Measurements from ENCODE around the gene CAMK2B.
"Not testable (repeated sequence)": the region's sequence is repeated elsewhere in the genome, so short reads cannot be mapped to it uniquely, and the experiment has no call there.

CAMK2B gene

GRCh38 chr7:44212581-44213184 lies 112.7 kb downstream of the CAMK2B start:
- Histone ChIP-seq H3K27ac (no peak overlapping the region), H3K4me3 (no peak overlapping the region)

- no peak overlapping the region for H3K27ac ChIP-seq
- H3K4me3 ChIP-seq = no peak overlapping the region
Measured at GRCh38 chr7:44212018-44212417, 113.4 kb downstream of the CAMK2B start.

GRCh38 chr7:44211126-44211675 lies 114.2 kb downstream of the CAMK2B start:
- H3K27ac ChIP-seq = no peak overlapping the region
- H3K4me3 ChIP-seq = no peak overlapping the region

- Histone ChIP-seq H3K27ac (no peak overlapping the region), H3K4me3 (no peak overlapping the region)
Measured at GRCh38 chr7:44210107-44210506, 115.3 kb downstream of the CAMK2B start.

- H3K4me3 ChIP-seq = no peak overlapping the region
- H3K27ac ChIP-seq = no peak overlapping the region
Measured at GRCh38 chr7:44208085-44208484, 117.3 kb downstream of the CAMK2B start.

- H3K4me3 ChIP-seq = no peak overlapping the region
- no peak overlapping the region for H3K27ac ChIP-seq
Measured at GRCh38 chr7:44206008-44206407, 119.4 kb downstream of the CAMK2B start.

- Histone ChIP-seq H3K27ac (peak overlapping the region in 11 of 21 experiments; percentile 80 to 96 (median 90)), H3K4me3 (peak overlapping the region; percentile 81 to 98 (median 93))
Measured at GRCh38 chr7:44201813-44202212, 123.6 kb downstream of the CAMK2B start.

- H3K27ac ChIP-seq = peak within 1 kb of the TSS; percentile 36 to 97 (median 90)
- H3K4me3 ChIP-seq = peak within 1 kb of the TSS; percentile 81 to 98 (median 93)
Measured at GRCh38 chr7:44200699-44201461, 124.5 kb downstream of the CAMK2B start, which contains the start of gene YKT6. Gene YKT6, plus strand, starts transcription at chr7:44200978. Its CDS starts 158 bp downstream, at chr7:44201136.

GRCh38 chr7:44200163-44200562 lies 125.2 kb downstream of the CAMK2B start:
- H3K27ac ChIP-seq, H3K4me3 ChIP-seq: not testable (repeated sequence)

- no peak overlapping the region for H3K27ac ChIP-seq
- no peak overlapping the region for H3K4me3 ChIP-seq
Measured at GRCh38 chr7:44197474-44197873, 127.9 kb downstream of the CAMK2B start.

GRCh38 chr7:44196450-44196872 lies 128.9 kb downstream of the CAMK2B start:
- H3K4me3 ChIP-seq = no peak overlapping the region
- H3K27ac ChIP-seq = no peak overlapping the region

GRCh38 chr7:44195889-44196288 lies 129.5 kb downstream of the CAMK2B start:
- no peak overlapping the region for H3K4me3 ChIP-seq
- no peak overlapping the region for H3K27ac ChIP-seq

- H3K27ac ChIP-seq = no peak overlapping the region
Measured at GRCh38 chr7:44194562-44195145, 130.7 kb downstream of the CAMK2B start.

GRCh38 chr7:44194069-44194468 lies 131.3 kb downstream of the CAMK2B start:
- H3K27ac ChIP-seq = no peak overlapping the region

More at GRCh38 chr7:44194562-44195145, 130.7 kb downstream of the CAMK2B start:
- no peak overlapping the region for H3K4me3 ChIP-seq

GRCh38 chr7:44193011-44193802 lies 132.2 kb downstream of the CAMK2B start:
- Histone ChIP-seq H3K27ac (no peak overlapping the region), H3K4me3 (no peak overlapping the region)

More at GRCh38 chr7:44194069-44194468, 131.3 kb downstream of the CAMK2B start:
- no peak overlapping the region for H3K4me3 ChIP-seq

GRCh38 chr7:44191171-44191570 lies 134.2 kb downstream of the CAMK2B start:
- H3K27ac ChIP-seq = no peak overlapping the region

GRCh38 chr7:44189993-44190872 lies 135.2 kb downstream of the CAMK2B start:
- Histone ChIP-seq H3K27ac (no peak overlapping the region), H3K4me3 (no peak overlapping the region)

More at GRCh38 chr7:44191171-44191570, 134.2 kb downstream of the CAMK2B start:
- no peak overlapping the region for H3K4me3 ChIP-seq

GRCh38 chr7:44189286-44189992 lies 136.0 kb downstream of the CAMK2B start, which contains the start of gene GCK:
Gene GCK, minus strand, starts transcription at chr7:44189439. Its CDS starts 486 bp downstream, at chr7:44188953.
- Histone ChIP-seq H3K4me3 (no peak within 1 kb of the TSS), H3K27ac (no peak within 1 kb of the TSS)
